ENCODE measurements around the gene ZNF714. TPM values are rescaled to one million over a fixed set of nuclear protein-coding genes. Genes with fewer than 3 reads are reported as not detected.

ZNF714 gene
- 10.8 and 11.0 TPM in 2 replicates for total RNA-seq

DNA sequence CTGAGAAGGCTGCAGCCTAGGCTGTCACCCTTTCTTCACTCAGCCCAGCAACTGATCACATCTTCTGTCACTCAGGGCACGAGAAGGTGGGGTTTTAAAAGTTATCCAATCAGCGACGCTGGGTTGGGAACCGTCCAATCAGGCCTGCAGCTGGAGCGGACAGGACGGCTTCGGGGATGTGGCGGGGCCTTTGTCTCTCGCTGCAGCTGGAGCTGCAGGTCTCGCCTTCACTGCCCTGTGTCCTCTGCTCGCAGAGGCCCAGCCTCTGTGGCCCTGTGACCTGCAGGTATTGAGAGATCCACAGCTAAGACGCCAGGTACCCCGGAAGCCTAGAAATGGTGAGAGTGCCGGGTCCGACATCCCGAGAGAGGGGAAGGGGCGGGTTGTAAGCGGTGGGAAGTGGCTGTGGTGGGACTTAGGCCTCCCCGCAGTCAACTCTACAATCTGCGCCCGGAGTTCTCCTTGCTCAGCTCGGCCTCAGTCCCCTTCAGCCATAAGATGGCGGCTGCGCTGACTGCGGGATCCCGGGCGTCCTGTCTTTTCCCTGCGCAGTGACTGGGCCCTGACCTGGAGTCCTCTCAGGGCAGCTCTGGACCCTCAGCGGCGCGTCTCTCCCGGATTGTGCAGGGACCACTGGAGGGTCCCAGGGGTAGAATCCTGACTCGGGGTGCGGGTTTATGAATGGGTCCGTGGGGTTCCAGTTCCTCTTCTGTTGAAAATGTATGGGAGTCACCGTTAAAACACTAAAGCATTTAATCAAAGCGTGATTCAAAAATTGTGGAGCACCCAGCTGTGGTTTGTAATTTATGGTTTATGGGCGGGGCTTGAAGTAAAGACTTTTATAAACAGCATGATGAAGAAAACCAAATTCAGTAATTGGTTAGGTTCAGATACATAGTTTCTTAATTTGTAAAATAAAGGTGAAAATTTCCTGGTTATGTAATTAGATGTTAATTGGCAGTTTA is at the start of gene ZNF714:
ZNF714 (plus strand) TSS at position 193 of the 965 bp plus-strand sequence. CDS start 16,066 bp downstream, outside the sequence.

GRCh38 chr19:21141787-21142464 is 59.9 kb downstream of the ZNF714 start, which contains the start of gene ZNF431:
Gene ZNF431 (plus strand): TSS chr19:21142040. CDS start chr19:21142184, 144 bp downstream.

Small RNA genes lying within 50 kb of the gene (small RNA-seq; reads per million reads assigned to genes)
- not detected for gene RNA5SP469

Other genes with a start within 250 kb of the ZNF714 start
- gene ZNF85, start 159.0 kb upstream of the ZNF714 start, total RNA-seq: 7.7 and 8.0 TPM in 2 replicates
- 15.4 and 17.8 TPM in 2 replicates for gene ZNF430, start 61.5 kb upstream of the ZNF714 start, total RNA-seq
- 3.3 and 4.3 TPM in 2 replicates for gene ZNF431, start 59.8 kb downstream of the ZNF714 start, total RNA-seq
- gene ZNF708, start 247.2 kb downstream of the ZNF714 start, total RNA-seq: 4.4 and 6.3 TPM in 2 replicates